ENCODE results near the gene GRM8. TPM values are rescaled to one million over a fixed set of nuclear protein-coding genes. Genes with fewer than 3 reads are reported as not detected.

GRM8 gene
- polyA plus RNA-seq, 2 of the 4 experiments (the other 2 are of a cell fraction) = 0.06 TPM; not detected in 1

GRCh38 chr7:126657599-126658358 lies 595.0 kb downstream of the GRM8 start:
- H3K27ac ChIP-seq = no peak overlapping the region
- no peak overlapping the region for H3K4me3 ChIP-seq
- no peak for TF ChIP-seq ATOH8 (CRISPR knock-in tag; IDR thresholded peaks at IDR 0.05; ENCODE audit: low read depth)
- TF ChIP-seq KDM1A (IDR thresholded peaks at IDR 0.05; ENCODE audit: low read depth) = no peak
- TF ChIP-seq PHF8 (IDR thresholded peaks at IDR 0.05; ENCODE audit: borderline replicate concordance, low read depth) = no peak
- TF ChIP-seq CHD2 (IDR thresholded peaks at IDR 0.05; ENCODE audit: low read length, partially characterized antibody) = no peak
- TF ChIP-seq REST (IDR thresholded peaks at IDR 0.05) = no peak
- TF ChIP-seq HOXB5 (CRISPR knock-in tag; IDR thresholded peaks at IDR 0.05) = no peak
- TF ChIP-seq CEBPB (IDR thresholded peaks at IDR 0.05) = no peak
- no peak for TF ChIP-seq NFE2L2 (conservative IDR thresholded peaks at IDR 0.05; ENCODE audit: low read length)
- no peak for TF ChIP-seq GATA3 (IDR thresholded peaks at IDR 0.05; ENCODE audit: borderline replicate concordance)
- TF ChIP-seq CBX8 (IDR thresholded peaks at IDR 0.05) = no peak
- H3K4me1 ChIP-seq = no peaks in the 10 kb centered on the region
- DNase-seq (ENCODE audit: low read depth in 1 of 2, low spot score in 1 of 2) (no peak), ATAC-seq (no peak), FAIRE-seq (no peak)
- ChIA-PET POLR2A (no interaction called here), CTCF (no interaction called here)
- WGBS (ENCODE audit: missing lambda C conversion rate) = 36% methylated on average over 6 of the region's 6 CpGs
- no peaks in the 10 kb centered on the region for H3K9me3 ChIP-seq
- no peak overlapping the region for H3K4me2 ChIP-seq

- WGBS (ENCODE audit: missing lambda C conversion rate) = 15% methylated on average over 3 of the region's 3 CpGs
- no peak for TF ChIP-seq EHMT2 (IDR thresholded peaks at IDR 0.05; ENCODE audit: low read depth)
- TF ChIP-seq ATOH8 (CRISPR knock-in tag; IDR thresholded peaks at IDR 0.05; ENCODE audit: low read depth) = no peak
- no peak for TF ChIP-seq NPAS2 (CRISPR knock-in tag; IDR thresholded peaks at IDR 0.05; ENCODE audit: borderline replicate concordance)
- no peak for TF ChIP-seq POLR2A (IDR thresholded peaks at IDR 0.05; ENCODE audit: low read length)
- no peak for TF ChIP-seq RAD21 (conservative IDR thresholded peaks at IDR 0.05 in 1 of 2, IDR thresholded peaks at IDR 0.05 in 1 of 2)
- no peak for TF ChIP-seq TP53 (CRISPR knock-in tag; IDR thresholded peaks at IDR 0.05)
- TF ChIP-seq CTCF (IDR thresholded peaks at IDR 0.05) = no peak
- no peak for TF ChIP-seq HOXB13 (CRISPR knock-in tag; IDR thresholded peaks at IDR 0.05; ENCODE audit: low read depth)
- no peaks in the 10 kb centered on the region for H3K9me3 ChIP-seq
- no peak overlapping the region for H3K27ac ChIP-seq
- H3K4me2 ChIP-seq = no peak overlapping the region
- POLR2A ChIA-PET = no interaction called here
- no peak for FAIRE-seq
- no peaks in the 10 kb centered on the region for H3K4me1 ChIP-seq
- H3K4me3 ChIP-seq = no peak overlapping the region
- ATAC-seq = no peak
- CTCF ChIA-PET = no interaction called here
- no peak for DNase-seq (ENCODE audit: low read depth in 1 of 2, low spot score in 1 of 2)
Measured at GRCh38 chr7:126657137-126657536, 595.6 kb downstream of the GRM8 start.
